IMR-90 (cell line): ENCODE results near the gene FGF19. TPM values are rescaled to one million over a fixed set of nuclear protein-coding genes. Genes with fewer than 3 reads are reported as not detected.

Experiments
- ATAC-seq: fragments of 200-7000 bp; cut with Tn5 transposase; 2 replicates; pipeline ENCODE4 v1.9.1; 2020; ENCODE audit warnings: low read depth, mild to moderate bottlenecking, moderate library complexity
- BruUV-seq: library from RNA; stranded (reverse); fragments of 400-500 nt; replicated peaks from 2 replicates; lab custom pipeline; 2021; lab: Mats Ljungman, UMichigan
- CTCF ChIA-PET: fragments of 300-600 bp; formaldehyde crosslinking; extraction: SDS; loops from one replicate; lab custom pipeline; 2021; ENCODE audit warnings: antibody characterized with exemption; lab: Yijun Ruan, JAX
- POLR2A ChIA-PET: fragments of 300-600 bp; sonication (Branson Sonifier 250); formaldehyde crosslinking; loops from one replicate; lab custom pipeline; 2022; ENCODE audit warnings: antibody characterized with exemption; ENCODE audit not compliant: unreplicated experiment; lab: Charles Lee
- DNase-seq: peaks from one replicate; pipeline ENCODE4 v3.0.0; 2013
- H2AFZ ChIP-seq: replicated peaks from 2 replicates; pipeline ENCODE3; 2013; ENCODE audit warnings: low read length, mild to moderate bottlenecking; ENCODE audit not compliant: poor library complexity
- H2AK5ac ChIP-seq: 2 replicates; pipeline ENCODE4 v1.6.1; 2013; ENCODE audit warnings: low read depth, low read length, inconsistent platforms
- H2AK9ac ChIP-seq: replicated peaks from 2 replicates; pipeline ENCODE3; 2013; ENCODE audit warnings: mild to moderate bottlenecking, low read depth, low read length, moderate library complexity; ENCODE audit not compliant: poor library complexity
- H2BK120ac ChIP-seq: 2 replicates; pipeline ENCODE4 v1.6.1; 2013; ENCODE audit warnings: low read depth, low read length, inconsistent platforms
- H2BK15ac ChIP-seq: 3 replicates; pipeline ENCODE4 v1.6.1; 2013; ENCODE audit warnings: low read depth, low read length, inconsistent platforms
- H2BK20ac ChIP-seq: 2 replicates; pipeline ENCODE4 v1.6.1; 2013; ENCODE audit warnings: low read depth, mild to moderate bottlenecking, inconsistent platforms, low read length, moderate library complexity
- H2BK5ac ChIP-seq: 2 replicates; pipeline ENCODE4 v1.6.1; 2013; ENCODE audit warnings: mild to moderate bottlenecking, low read depth, low read length, inconsistent platforms; ENCODE audit not compliant: poor library complexity, severe bottlenecking
- H3K14ac ChIP-seq: replicated peaks from 2 replicates; pipeline ENCODE4 v1.6.1; 2013; ENCODE audit warnings: low read depth, low read length, inconsistent platforms
- H3K18ac ChIP-seq: 2 replicates; pipeline ENCODE4 v1.6.1; 2013; ENCODE audit warnings: low read depth, low read length, control low read depth
- H3K23ac ChIP-seq: 2 replicates; pipeline ENCODE4 v1.6.1; 2013; ENCODE audit warnings: low read depth, low read length, inconsistent platforms
- H3K27ac ChIP-seq: 2 replicates; pipeline ENCODE4 v1.5.1; 2013; ENCODE audit warnings: mild to moderate bottlenecking, control low read depth, low read length; ENCODE audit not compliant: insufficient read depth
- H3K27me3 ChIP-seq: 2 replicates; pipeline ENCODE4 v1.6.1; 2013; ENCODE audit warnings: low read length; ENCODE audit not compliant: control insufficient read depth, insufficient read depth
- H3K36me3 ChIP-seq: 2 replicates; pipeline ENCODE4 v1.6.1; 2013; ENCODE audit warnings: low read length, mixed read lengths; ENCODE audit not compliant: control insufficient read depth, insufficient read depth
- H3K4ac ChIP-seq: 2 replicates; pipeline ENCODE4 v1.6.1; 2013; ENCODE audit warnings: low read depth, low read length, inconsistent platforms
- H3K4me1 ChIP-seq: 2 replicates; pipeline ENCODE4 v1.6.1; 2013; ENCODE audit warnings: low read length, mixed read lengths; ENCODE audit not compliant: control insufficient read depth, insufficient read depth
- H3K4me2 ChIP-seq: 2 replicates; pipeline ENCODE4 v1.6.1; 2013; ENCODE audit warnings: low read depth, mild to moderate bottlenecking, control low read depth, low read length, moderate library complexity
- H3K4me3 ChIP-seq: 2 replicates; pipeline ENCODE4 v1.5.1; 2013; ENCODE audit warnings: low read depth, mild to moderate bottlenecking, control low read depth, low read length, moderate library complexity; ENCODE audit not compliant: insufficient read depth
- H3K56ac ChIP-seq: 2 replicates; pipeline ENCODE4 v1.6.1; 2013; ENCODE audit warnings: low read length, inconsistent platforms; ENCODE audit not compliant: insufficient read depth; ENCODE audit errors: extremely low read depth
- H3K79me1 ChIP-seq, 2 experiments: 2 replicates each; pipeline ENCODE4 v1.6.1; 2013; ENCODE audit warnings: low read length in 2 of 2, inconsistent platforms in 1 of 2, low read depth in 1 of 2
- H3K9ac ChIP-seq: 2 replicates; pipeline ENCODE4 v1.6.1; 2013; ENCODE audit warnings: low read depth, low read length, control low read depth
- H3K9me1 ChIP-seq: 2 replicates; pipeline ENCODE4 v1.6.1; 2013; ENCODE audit warnings: low read length, inconsistent platforms; ENCODE audit not compliant: insufficient read depth
- H3K9me3 ChIP-seq: 2 replicates; pipeline ENCODE4 v1.6.1; 2013; ENCODE audit warnings: low read length; ENCODE audit not compliant: control insufficient read depth, insufficient read depth
- H4K20me1 ChIP-seq: 2 replicates; pipeline ENCODE4 v1.6.1; 2013; ENCODE audit warnings: low read length, inconsistent platforms; ENCODE audit not compliant: insufficient read depth
- H4K5ac ChIP-seq: 2 replicates; pipeline ENCODE4 v1.6.1; 2013; ENCODE audit warnings: mild to moderate bottlenecking, low read depth, low read length, control low read depth
- H4K8ac ChIP-seq, 2 experiments: 2 replicates each; pipeline ENCODE4 v1.6.1; 2013; ENCODE audit warnings: low read depth in 2 of 2, low read length in 2 of 2, control low read depth in 1 of 2, inconsistent platforms in 1 of 2
- H4K91ac ChIP-seq: 2 replicates; pipeline ENCODE4 v1.6.1; 2013; ENCODE audit warnings: low read depth, low read length, inconsistent platforms; ENCODE audit not compliant: insufficient read depth
- BHLHE40 ChIP-seq: fragments of 150-350 bp; IDR thresholded peaks from 2 replicates; pipeline ENCODE4 v1.6.1; 2016; ENCODE audit warnings: mild to moderate bottlenecking, low read depth, low read length
- CEBPB ChIP-seq: IDR thresholded peaks from 2 replicates; pipeline ENCODE4 v1.6.1; 2012; ENCODE audit warnings: low read depth, low read length, improper control_type of control experiment
- CHD1 ChIP-seq: IDR thresholded peaks from 2 replicates; pipeline ENCODE4 v1.6.1; 2012; ENCODE audit warnings: low read depth, low read length, improper control_type of control experiment
- FOS ChIP-seq: fragments of 150-350 bp; IDR thresholded peaks from 2 replicates; pipeline ENCODE4 v1.6.1; 2016; ENCODE audit warnings: low read depth, low read length
- MAFK ChIP-seq: IDR thresholded peaks from 2 replicates; pipeline ENCODE4 v1.6.1; 2012; ENCODE audit warnings: low read depth, low read length, improper control_type of control experiment
- MAZ ChIP-seq: IDR thresholded peaks from 2 replicates; pipeline ENCODE4 v1.6.1; 2012; ENCODE audit warnings: low read depth, mild to moderate bottlenecking, low read length, improper control_type of control experiment, moderate library complexity, borderline replicate concordance
- MXI1 ChIP-seq: IDR thresholded peaks from 2 replicates; pipeline ENCODE4 v1.6.1; 2012; ENCODE audit warnings: low read depth, mild to moderate bottlenecking, low read length, moderate library complexity, borderline replicate concordance
- NFE2L2 ChIP-seq: fragments of 150-350 bp; IDR thresholded peaks from 2 replicates; pipeline ENCODE4 v1.6.1; 2016; ENCODE audit warnings: low read depth, mild to moderate bottlenecking, low read length
- POLR2A ChIP-seq: IDR thresholded peaks from 2 replicates; pipeline ENCODE4 v1.6.1; 2012; ENCODE audit warnings: mild to moderate bottlenecking, low read depth, low read length
- RAD21 ChIP-seq: IDR thresholded peaks from 2 replicates; pipeline ENCODE4 v1.6.1; 2012; ENCODE audit warnings: low read length, improper control_type of control experiment
- RCOR1 ChIP-seq: IDR thresholded peaks from 2 replicates; pipeline ENCODE4 v1.6.1; 2012; ENCODE audit warnings: mild to moderate bottlenecking, low read length, improper control_type of control experiment; ENCODE audit not compliant: insufficient replicate concordance
- RFX5 ChIP-seq: IDR thresholded peaks from 2 replicates; pipeline ENCODE4 v1.8.0; 2012; ENCODE audit warnings: low read depth, mild to moderate bottlenecking, low read length, moderate library complexity
- SMC3 ChIP-seq: fragments of 150-350 bp; IDR thresholded peaks from 2 replicates; pipeline ENCODE4 v1.6.1; 2016; ENCODE audit warnings: low read depth, mild to moderate bottlenecking, antibody characterized with exemption, low read length, moderate library complexity
- WGBS, 2 experiments: methylation state at CpG; one replicate each; pipeline versions ENCODE4 v1.1.5 to v1.1.7; 2013; ENCODE audit warnings: missing lambda C conversion rate in 2 of 2; ENCODE audit not compliant: insufficient read length in 1 of 2; ENCODE audit errors: extremely low coverage in 2 of 2; 5-methylcytosine and 5-hydroxymethylcytosine counted together
- dilution Hi-C: fragments of 300-500 bp; cut with HindIII; formaldehyde crosslinking; loops from one replicate; pipeline ENCODE4 v1.14.3; 2018; ENCODE audit warnings: low sequenced_read_pairs; ENCODE audit not compliant: unreplicated experiment
- in situ Hi-C: fragments of 300-500 bp; cut with MboI; formaldehyde crosslinking; loops from 3 replicates; pipeline ENCODE4 v1.14.3; 2019; ENCODE audit warnings: low sequenced_read_pairs, inconsistent platforms, mixed read lengths
- intact Hi-C: fragments of 100-400 bp; cut with micrococcal nuclease; formaldehyde crosslinking; loops from 2 replicates; pipeline ENCODE4 v1.10.0; 2022
- polyA plus RNA-seq, 3 experiments: library from polyadenylated mRNA; depleted of rRNA; stranded (reverse); fragments of >200 nt; gene quantifications; 2 replicates each; pipeline ENCODE4 v1.2.3, GENCODE V29; 2012; ENCODE audit warnings: low replicate concordance in 1 of 3
- total RNA-seq: library from RNA; depleted of rRNA; stranded (reverse); fragments of >200 nt; gene quantifications from 2 replicates; pipeline ENCODE4 v1.2.3, GENCODE V29; 2012
- TF ChIP-seq, protein P1 (sequence below): fragments of 150-350 bp; IDR thresholded peaks from 2 replicates; pipeline ENCODE4 v1.6.1; 2017; ENCODE audit warnings: mild to moderate bottlenecking, antibody characterized with exemption, low read length, low read depth
- TF ChIP-seq, protein P2 (sequence below): fragments of 150-350 bp; IDR thresholded peaks from 2 replicates; pipeline ENCODE4 v1.6.1; 2016; ENCODE audit warnings: low read depth, mild to moderate bottlenecking, low read length, moderate library complexity, borderline replicate concordance
- TF ChIP-seq, protein P3 (sequence below): conservative IDR thresholded peaks from 2 replicates; pipeline ENCODE4 v1.5.1; 2012; ENCODE audit warnings: mild to moderate bottlenecking, low read depth, low read length, improper control_type of control experiment

FGF19 gene
- total and polyA plus RNA-seq, 2 of the 4 experiments (the other 2 are of a cell fraction), result not detected

DNA sequence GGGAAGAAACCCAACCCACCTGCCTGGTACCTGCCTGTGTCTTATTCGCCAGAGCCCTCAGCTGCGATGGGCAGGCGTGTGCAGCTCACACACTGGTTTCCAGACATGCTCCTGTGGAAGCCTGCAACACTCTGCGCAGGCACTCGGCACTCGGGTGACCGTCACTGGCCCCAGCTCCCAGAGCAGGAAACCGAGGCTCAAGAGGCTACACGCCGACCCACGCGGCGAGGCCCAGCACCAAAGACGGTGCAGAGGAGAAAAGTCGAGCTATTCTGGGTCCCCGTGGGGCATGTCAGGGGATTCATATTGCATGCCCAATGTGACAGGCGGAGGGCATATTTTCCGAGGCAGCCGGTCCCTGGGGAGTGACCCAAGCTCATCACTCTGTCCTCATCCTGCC lies 11.6 kb upstream of the FGF19 start:
- H3K18ac ChIP-seq, result no peak overlapping the region
- H3K23ac ChIP-seq, result no peak overlapping the region
- no peak overlapping the region for H4K8ac ChIP-seq
- H3K9ac ChIP-seq, result no peak overlapping the region
- no peak overlapping the region for H3K4me2 ChIP-seq
- H3K9me1 ChIP-seq, result no peaks in the 10 kb centered on the region; the same call in 1 of the 2 replicates
- H2AFZ ChIP-seq, result no peak overlapping the region
- H4K20me1 ChIP-seq, result no peaks in the 10 kb centered on the region
- H3K27ac ChIP-seq, result no peak overlapping the region
- no peak overlapping the region for H2BK20ac ChIP-seq
- H3K9me3 ChIP-seq, result no peaks in the 10 kb centered on the region
- H4K5ac ChIP-seq, result no peak overlapping the region
- ChIA-PET POLR2A (no interaction called here), CTCF (interaction anchor here (0.6 to 1.0 kb wide), 2 partner anchors 83 to 126 kb away, joined by 3 read pairs; no protein-coding TSS in a partner anchor)
- H4K91ac ChIP-seq, result no peak overlapping the region
- no TSS peak for BruUV-seq
- H2BK5ac ChIP-seq, result no peak overlapping the region
- H3K4me3 ChIP-seq, result no peak overlapping the region
- no peak overlapping the region for H2AK5ac ChIP-seq
- WGBS, 2 experiments, result 82% methylated on average over 15 of the region's 19 CpGs; no CpG with 5 or more reads in 1 of the 2 experiments
- H3K4me1 ChIP-seq, result no peaks in the 10 kb centered on the region
- H3K4ac ChIP-seq, result no peak overlapping the region
- dilution Hi-C loops (no loop called here), intact Hi-C loops (no loop called here), in situ Hi-C loops (loop anchor here (10.0 kb wide), 1 partner anchor 479 kb away; no protein-coding TSS in a partner anchor)
- H3K79me1 ChIP-seq, result no peaks in the 10 kb centered on the region
- no peak overlapping the region for H3K14ac ChIP-seq
- no peak overlapping the region for H2BK15ac ChIP-seq
- no peak for TF ChIP-seq RCOR1
- TF ChIP-seq, protein P1, sequence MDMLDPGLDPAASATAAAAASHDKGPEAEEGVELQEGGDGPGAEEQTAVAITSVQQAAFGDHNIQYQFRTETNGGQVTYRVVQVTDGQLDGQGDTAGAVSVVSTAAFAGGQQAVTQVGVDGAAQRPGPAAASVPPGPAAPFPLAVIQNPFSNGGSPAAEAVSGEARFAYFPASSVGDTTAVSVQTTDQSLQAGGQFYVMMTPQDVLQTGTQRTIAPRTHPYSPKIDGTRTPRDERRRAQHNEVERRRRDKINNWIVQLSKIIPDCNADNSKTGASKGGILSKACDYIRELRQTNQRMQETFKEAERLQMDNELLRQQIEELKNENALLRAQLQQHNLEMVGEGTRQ, result no peak
- TF ChIP-seq, protein P2, sequence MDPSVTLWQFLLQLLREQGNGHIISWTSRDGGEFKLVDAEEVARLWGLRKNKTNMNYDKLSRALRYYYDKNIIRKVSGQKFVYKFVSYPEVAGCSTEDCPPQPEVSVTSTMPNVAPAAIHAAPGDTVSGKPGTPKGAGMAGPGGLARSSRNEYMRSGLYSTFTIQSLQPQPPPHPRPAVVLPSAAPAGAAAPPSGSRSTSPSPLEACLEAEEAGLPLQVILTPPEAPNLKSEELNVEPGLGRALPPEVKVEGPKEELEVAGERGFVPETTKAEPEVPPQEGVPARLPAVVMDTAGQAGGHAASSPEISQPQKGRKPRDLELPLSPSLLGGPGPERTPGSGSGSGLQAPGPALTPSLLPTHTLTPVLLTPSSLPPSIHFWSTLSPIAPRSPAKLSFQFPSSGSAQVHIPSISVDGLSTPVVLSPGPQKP, result no peak
- no peak for TF ChIP-seq MAFK
- no peak for TF ChIP-seq RFX5
- no peak for TF ChIP-seq CEBPB
- TF ChIP-seq, protein P3, sequence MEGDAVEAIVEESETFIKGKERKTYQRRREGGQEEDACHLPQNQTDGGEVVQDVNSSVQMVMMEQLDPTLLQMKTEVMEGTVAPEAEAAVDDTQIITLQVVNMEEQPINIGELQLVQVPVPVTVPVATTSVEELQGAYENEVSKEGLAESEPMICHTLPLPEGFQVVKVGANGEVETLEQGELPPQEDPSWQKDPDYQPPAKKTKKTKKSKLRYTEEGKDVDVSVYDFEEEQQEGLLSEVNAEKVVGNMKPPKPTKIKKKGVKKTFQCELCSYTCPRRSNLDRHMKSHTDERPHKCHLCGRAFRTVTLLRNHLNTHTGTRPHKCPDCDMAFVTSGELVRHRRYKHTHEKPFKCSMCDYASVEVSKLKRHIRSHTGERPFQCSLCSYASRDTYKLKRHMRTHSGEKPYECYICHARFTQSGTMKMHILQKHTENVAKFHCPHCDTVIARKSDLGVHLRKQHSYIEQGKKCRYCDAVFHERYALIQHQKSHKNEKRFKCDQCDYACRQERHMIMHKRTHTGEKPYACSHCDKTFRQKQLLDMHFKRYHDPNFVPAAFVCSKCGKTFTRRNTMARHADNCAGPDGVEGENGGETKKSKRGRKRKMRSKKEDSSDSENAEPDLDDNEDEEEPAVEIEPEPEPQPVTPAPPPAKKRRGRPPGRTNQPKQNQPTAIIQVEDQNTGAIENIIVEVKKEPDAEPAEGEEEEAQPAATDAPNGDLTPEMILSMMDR, result no peak
- no peak for TF ChIP-seq RAD21
- TF ChIP-seq POLR2A, result no peak
- no peak for TF ChIP-seq MAZ
- no peak for TF ChIP-seq SMC3
- no peak for TF ChIP-seq CHD1
- no peak for TF ChIP-seq NFE2L2
- TF ChIP-seq BHLHE40, result no peak
- no peak for TF ChIP-seq MXI1
- no peak for TF ChIP-seq FOS
- no peak for ATAC-seq
- no peak overlapping the region for H3K56ac ChIP-seq
- no peaks in the 10 kb centered on the region for H3K36me3 ChIP-seq
- H3K27me3 ChIP-seq, result peaks cover 58% of the 10 kb centered on the region
- no peak overlapping the region for H2AK9ac ChIP-seq
- no peak overlapping the region for H2BK120ac ChIP-seq
- no peak for DNase-seq
